ENCODE measurements around the gene RIN3. TPM values are rescaled to one million over a fixed set of nuclear protein-coding genes. Genes with fewer than 3 reads are reported as not detected.

Gene RIN3
- total RNA-seq: 10 to 100 TPM; 10.7 to 20.4 (median 18.9) TPM
- long read RNA-seq, partial matches to known transcripts: 1 of 5 reads
- long read RNA-seq, other reads (novel, unspliced or antisense): 4 of 5 reads

- Histone ChIP-seq H3K9me3 (no peaks in the 10 kb centered on the region), H3K27ac (peak within 1 kb of the TSS; percentile 85 to 98 (median 97)), H3K4me1 (peaks cover 0 to 8% (median 3%) of the 10 kb centered on the region in 4 donors), H3K4me3 (peak within 1 kb of the TSS; percentile 71 to 92 (median 88)), H3K36me3 (no peaks in the 10 kb centered on the region), H3K27me3 (no peaks in the 10 kb centered on the region)
- DNase-seq (peak; percentile 60 to 74 (median 70)), ATAC-seq (peak; percentile 38 to 68 (median 56))
- 0% methylated on average over 4 of the region's 79 CpGs for WGBS (ENCODE audit: insufficient coverage, low coverage, low lambda C conversion rate, missing lambda C conversion rate)
- intact Hi-C loops (cut with DNase I): no loop called here
- TF ChIP-seq CTCF (IDR thresholded peaks at IDR 0.05): no peak
- peak; percentile 70 for TF ChIP-seq POLR2A (IDR thresholded peaks at IDR 0.05)
Observed at GRCh38 chr14:92513204-92513965, at the start of gene RIN3. RIN3 (plus strand) TSS chr14:92513781; CDS start chr14:92513933, 152 bp downstream.

- Histone ChIP-seq H3K36me3 (no peaks in the 10 kb centered on the region), H3K27ac (no peak overlapping the region), H3K27me3 (no peaks in the 10 kb centered on the region), H3K4me1 (peaks cover 0 to 3% (median 0%) of the 10 kb centered on the region in 4 donors), H3K4me3 (no peak overlapping the region), H3K9me3 (no peaks in the 10 kb centered on the region)
- DNase-seq (no peak), ATAC-seq (no peak)
- WGBS (ENCODE audit: insufficient coverage, low coverage, low lambda C conversion rate, missing lambda C conversion rate): 89% methylated on average over 6 of the region's 6 CpGs
- intact Hi-C loops (cut with DNase I): no loop called here
- no peak for TF ChIP-seq CTCF (IDR thresholded peaks at IDR 0.05)
- no peak for TF ChIP-seq POLR2A (IDR thresholded peaks at IDR 0.05)
Observed at GRCh38 chr14:92464156-92464555, 49.4 kb upstream of the RIN3 start.

- intact Hi-C loops (cut with DNase I): no loop called here
- no peak overlapping the region for H3K27ac ChIP-seq
- TF ChIP-seq POLR2A (IDR thresholded peaks at IDR 0.05) (no peak), CTCF (IDR thresholded peaks at IDR 0.05) (no peak)
- H3K27me3 ChIP-seq: no peaks in the 10 kb centered on the region
- no peaks in the 10 kb centered on the region for H3K9me3 ChIP-seq
- DNase-seq: no peak
- ATAC-seq: no peak
- H3K4me3 ChIP-seq: no peak overlapping the region
- no CpG with 5 or more reads among the region's 9 CpGs for WGBS (ENCODE audit: insufficient coverage, low coverage, low lambda C conversion rate, missing lambda C conversion rate)
- peaks cover 0 to 3% (median 0%) of the 10 kb centered on the region in 4 donors for H3K4me1 ChIP-seq
- H3K36me3 ChIP-seq: no peaks in the 10 kb centered on the region
Observed at GRCh38 chr14:92464716-92465115, 48.9 kb upstream of the RIN3 start.

- no peak for TF ChIP-seq POLR2A (IDR thresholded peaks at IDR 0.05)
- TF ChIP-seq CTCF (IDR thresholded peaks at IDR 0.05): no peak
- ATAC-seq: peak in 1 of 4 donors; percentile 14
- H3K4me3 ChIP-seq: no peak overlapping the region
- H3K27me3 ChIP-seq: no peaks in the 10 kb centered on the region
- no peak for DNase-seq
- WGBS (ENCODE audit: insufficient coverage, low coverage, low lambda C conversion rate, missing lambda C conversion rate): 68% methylated on average over 4 of the region's 13 CpGs
- intact Hi-C loops (cut with DNase I): no loop called here
- no peak overlapping the region for H3K27ac ChIP-seq
- H3K4me1 ChIP-seq: peaks cover 0 to 3% (median 0%) of the 10 kb centered on the region in 4 donors
- H3K9me3 ChIP-seq: no peaks in the 10 kb centered on the region
- H3K36me3 ChIP-seq: no peaks in the 10 kb centered on the region
Observed at GRCh38 chr14:92465353-92466055, 48.1 kb upstream of the RIN3 start.
